GM23338 (cell line): ENCODE measurements around the gene LPXN. TPM values are rescaled to one million over a fixed set of nuclear protein-coding genes. Genes with fewer than 3 reads are reported as not detected.

Experiments used
- ATAC-seq: fragments of 200-7000 bp; cut with Tn5 transposase; 3 replicates; pipeline ENCODE4 v1.9.1; 2020
- DNase-seq: peaks from one replicate; pipeline ENCODE4 v3.0.0-alpha.2; 2015; ENCODE audit warnings: low spot score
- H2AFZ ChIP-seq: fragments of 200-600 bp; sonication (generic); 2 replicates; pipeline ENCODE4 v1.8.0; 2016; ENCODE audit warnings: antibody characterized with exemption, mild to moderate bottlenecking, moderate library complexity
- H3F3A ChIP-seq: fragments of 200-600 bp; sonication (generic); replicated peaks from 2 replicates; pipeline ENCODE4 v1.8.0; 2017; ENCODE audit warnings: antibody characterized with exemption, mixed run types, low read depth
- H3K27ac ChIP-seq: fragments of 200-600 bp; sonication (generic); 2 replicates; pipeline ENCODE4 v1.6.1; 2016; ENCODE audit warnings: low read depth
- H3K27me3 ChIP-seq: fragments of 200-600 bp; sonication (generic); 2 replicates; pipeline ENCODE4 v1.8.0; 2016; ENCODE audit warnings: mild to moderate bottlenecking, mixed run types, moderate library complexity; ENCODE audit not compliant: insufficient read depth
- H3K36me3 ChIP-seq: fragments of 200-600 bp; sonication (generic); 2 replicates; pipeline ENCODE4 v1.8.0; 2016; ENCODE audit warnings: mild to moderate bottlenecking; ENCODE audit not compliant: insufficient read depth
- H3K4me1 ChIP-seq: fragments of 200-600 bp; sonication (generic); 2 replicates; pipeline ENCODE4 v1.8.0; 2016; ENCODE audit warnings: mild to moderate bottlenecking, moderate library complexity; ENCODE audit not compliant: insufficient read depth
- H3K4me2 ChIP-seq: fragments of 200-600 bp; sonication (generic); 2 replicates; pipeline ENCODE4 v1.7.1; 2017; ENCODE audit warnings: mixed run types
- H3K4me3 ChIP-seq: fragments of 200-600 bp; sonication (generic); 2 replicates; pipeline ENCODE4 v1.6.1; 2016; ENCODE audit warnings: mixed run types
- H3K79me2 ChIP-seq: fragments of 200-600 bp; sonication (generic); replicated peaks from 2 replicates; pipeline ENCODE4 v1.8.0; 2017; ENCODE audit warnings: mild to moderate bottlenecking; ENCODE audit not compliant: insufficient read depth
- H3K9me2 ChIP-seq: fragments of 200-600 bp; sonication (generic); 2 replicates; pipeline ENCODE4 v1.8.0; 2017; ENCODE audit not compliant: insufficient read depth
- H4K20me1 ChIP-seq: fragments of 200-600 bp; sonication (generic); replicated peaks from 2 replicates; pipeline ENCODE4 v1.8.0; 2017; ENCODE audit warnings: mild to moderate bottlenecking; ENCODE audit not compliant: insufficient read depth
- H3K27ac Mint-ChIP-seq: 2 replicates; pipeline ENCODE4 v1.8.0; 2020; ENCODE audit warnings: inconsistent platforms, mild to moderate bottlenecking, moderate library complexity, mixed read lengths
- H3K27me3 Mint-ChIP-seq: 3 replicates; pipeline ENCODE4 v1.8.0; 2022; ENCODE audit warnings: low read depth, mild to moderate bottlenecking, moderate library complexity, mixed read lengths, inconsistent platforms; ENCODE audit not compliant: insufficient read depth, poor library complexity
- H3K36me3 Mint-ChIP-seq: 3 replicates; pipeline ENCODE4 v1.8.0; 2021; ENCODE audit warnings: low read depth, mild to moderate bottlenecking, inconsistent platforms, moderate library complexity, mixed read lengths
- H3K4me1 Mint-ChIP-seq: 3 replicates; pipeline ENCODE4 v1.8.0; 2020; ENCODE audit warnings: mild to moderate bottlenecking, inconsistent platforms, mixed read lengths
- H3K4me3 Mint-ChIP-seq: 3 replicates; pipeline ENCODE4 v1.8.0; 2021; ENCODE audit warnings: moderate library complexity, mild to moderate bottlenecking, inconsistent platforms, mixed read lengths
- H3K9me3 Mint-ChIP-seq: 3 replicates; pipeline ENCODE4 v1.8.0; 2020; ENCODE audit warnings: moderate library complexity, mild to moderate bottlenecking, inconsistent platforms, mixed read lengths
- CREB1 ChIP-seq: fragments of 250-450 bp; sonication (Bioruptor Pico); IDR thresholded peaks from 2 replicates; pipeline ENCODE4 v1.5.0; 2020; ENCODE audit warnings: low read depth, mild to moderate bottlenecking, moderate library complexity
- EZH2 ChIP-seq: fragments of 200-600 bp; sonication (generic); IDR thresholded peaks from one replicate; pipeline ENCODE4 v1.8.0; 2017; ENCODE audit warnings: antibody characterized with exemption, mild to moderate bottlenecking, low read depth; ENCODE audit not compliant: unreplicated experiment
- EZH2phosphoT487 ChIP-seq: fragments of 200-600 bp; sonication (generic); IDR thresholded peaks from one replicate; pipeline ENCODE4 v1.8.1; 2018; ENCODE audit warnings: antibody characterized with exemption; ENCODE audit not compliant: unreplicated experiment
- JUNB ChIP-seq: IDR thresholded peaks from one replicate; pipeline ENCODE4 v1.6.1; 2016; ENCODE audit warnings: antibody characterized with exemption; ENCODE audit not compliant: unreplicated experiment
- NANOG ChIP-seq: IDR thresholded peaks from 2 replicates; pipeline ENCODE4 v1.6.1; 2016; ENCODE audit warnings: antibody characterized with exemption, borderline replicate concordance
- POLR2AphosphoS5 ChIP-seq: IDR thresholded peaks from 2 replicates; pipeline ENCODE4 v1.6.1; 2016; ENCODE audit warnings: antibody characterized with exemption, low read depth
- STAT1 ChIP-seq: IDR thresholded peaks from one replicate; pipeline ENCODE4 v1.6.1; 2016; ENCODE audit warnings: antibody characterized with exemption; ENCODE audit not compliant: unreplicated experiment
- ZNF114 ChIP-seq: fragments of 250-450 bp; sonication (Bioruptor Pico); IDR thresholded peaks from 2 replicates; pipeline ENCODE4 v1.5.0; 2020; ENCODE audit warnings: mild to moderate bottlenecking, moderate library complexity
- ZNF331 ChIP-seq: fragments of 250-450 bp; sonication (Bioruptor Pico); IDR thresholded peaks from 2 replicates; pipeline ENCODE4 v1.5.0; 2020; ENCODE audit warnings: low read depth, mild to moderate bottlenecking, moderate library complexity
- polyA plus RNA-seq: library from polyadenylated mRNA; unstranded; fragments of >200 nt; fragmentation: Nextera tagmentation; extraction: Ambion mirVana; gene quantifications from 2 replicates; pipeline ENCODE4 v1.2.1, GENCODE V29; 2016
- total RNA-seq: library from RNA; depleted of rRNA; stranded (reverse); fragments of >200 nt; shearing (Covaris generic); gene quantifications from 2 replicates; pipeline ENCODE4 v1.2.3, GENCODE V29; 2014
- TF ChIP-seq, protein P1 (sequence below): IDR thresholded peaks from one replicate; pipeline ENCODE4 v1.6.1; 2018; ENCODE audit warnings: antibody characterized with exemption; ENCODE audit not compliant: unreplicated experiment
- TF ChIP-seq, protein P2 (sequence below): fragments of 250-450 bp; sonication (Bioruptor Pico); IDR thresholded peaks from 2 replicates; pipeline ENCODE4 v1.5.0; 2020; ENCODE audit warnings: mild to moderate bottlenecking, moderate library complexity
- TF ChIP-seq, protein P3 (sequence below): IDR thresholded peaks from 2 replicates; pipeline ENCODE4 v1.6.1; 2016; ENCODE audit warnings: antibody characterized with exemption
- TF ChIP-seq, protein P4 (sequence below), 2 experiments: fragments of 200-600 bp in 1 of 2; sonication (generic) in 1 of 2; conservative IDR thresholded peaks; 2 replicates each; pipeline versions ENCODE4 v1.5.1 to v1.6.1; 2016 to 2017; ENCODE audit warnings: antibody characterized with exemption in 2 of 2, low read depth in 2 of 2, mild to moderate bottlenecking in 2 of 2, moderate library complexity in 1 of 2

Gene LPXN
- total and polyA plus RNA-seq, 2 experiments from 2014 or later, result 0.56 to 1.3 TPM

DNA sequence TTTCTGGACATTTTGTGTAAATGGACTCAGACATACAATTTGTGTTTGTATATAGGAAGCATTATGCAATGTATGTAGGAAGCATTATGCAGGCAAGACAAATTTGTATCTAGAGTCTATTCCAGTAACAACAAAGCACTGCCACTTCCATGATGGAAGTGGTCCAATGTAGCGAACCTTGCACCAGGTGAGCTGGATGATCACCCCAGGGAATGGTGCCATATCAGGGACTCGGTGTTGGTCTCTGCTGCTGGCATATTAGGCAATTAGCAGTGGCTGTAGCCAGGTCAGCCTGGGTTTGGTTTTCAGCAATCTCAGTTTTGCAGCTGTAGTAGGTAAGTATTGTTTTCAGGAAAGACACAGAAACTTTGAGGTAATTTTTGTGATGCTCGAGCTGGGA lies 16.0 kb upstream of the LPXN start:
- Mint-ChIP-seq H3K4me3 (no peak overlapping the region), H3K9me3 (no peaks in the 10 kb centered on the region), H3K4me1 (peaks cover 16% of the 10 kb centered on the region), H3K27me3 (peaks cover 1% of the 10 kb centered on the region), H3K36me3 (peaks cover 11% of the 10 kb centered on the region; the same call in 1 of the 3 replicates), H3K27ac (no peak overlapping the region)
- Histone ChIP-seq H2AFZ (no peak overlapping the region), H3K4me3 (no peak overlapping the region), H3K9me2 (no peaks in the 10 kb centered on the region), H3K27ac (no peak overlapping the region), H4K20me1 (peaks cover 41% of the 10 kb centered on the region), H3F3A (no peaks in the 10 kb centered on the region), H3K79me2 (peaks cover 99% of the 10 kb centered on the region), H3K36me3 (no peaks in the 10 kb centered on the region), H3K4me1 (no peaks in the 10 kb centered on the region), H3K27me3 (no peaks in the 10 kb centered on the region), H3K4me2 (no peak overlapping the region)
- TF ChIP-seq POLR2AphosphoS5 (no peak), ZNF331 (no peak), NANOG (no peak), EZH2phosphoT487 (no peak), CREB1 (CRISPR knock-in tag) (no peak), ZNF114 (CRISPR knock-in tag) (no peak), EZH2 (no peak), STAT1 (no peak), JUNB (no peak)
- TF ChIP-seq, protein P1, sequence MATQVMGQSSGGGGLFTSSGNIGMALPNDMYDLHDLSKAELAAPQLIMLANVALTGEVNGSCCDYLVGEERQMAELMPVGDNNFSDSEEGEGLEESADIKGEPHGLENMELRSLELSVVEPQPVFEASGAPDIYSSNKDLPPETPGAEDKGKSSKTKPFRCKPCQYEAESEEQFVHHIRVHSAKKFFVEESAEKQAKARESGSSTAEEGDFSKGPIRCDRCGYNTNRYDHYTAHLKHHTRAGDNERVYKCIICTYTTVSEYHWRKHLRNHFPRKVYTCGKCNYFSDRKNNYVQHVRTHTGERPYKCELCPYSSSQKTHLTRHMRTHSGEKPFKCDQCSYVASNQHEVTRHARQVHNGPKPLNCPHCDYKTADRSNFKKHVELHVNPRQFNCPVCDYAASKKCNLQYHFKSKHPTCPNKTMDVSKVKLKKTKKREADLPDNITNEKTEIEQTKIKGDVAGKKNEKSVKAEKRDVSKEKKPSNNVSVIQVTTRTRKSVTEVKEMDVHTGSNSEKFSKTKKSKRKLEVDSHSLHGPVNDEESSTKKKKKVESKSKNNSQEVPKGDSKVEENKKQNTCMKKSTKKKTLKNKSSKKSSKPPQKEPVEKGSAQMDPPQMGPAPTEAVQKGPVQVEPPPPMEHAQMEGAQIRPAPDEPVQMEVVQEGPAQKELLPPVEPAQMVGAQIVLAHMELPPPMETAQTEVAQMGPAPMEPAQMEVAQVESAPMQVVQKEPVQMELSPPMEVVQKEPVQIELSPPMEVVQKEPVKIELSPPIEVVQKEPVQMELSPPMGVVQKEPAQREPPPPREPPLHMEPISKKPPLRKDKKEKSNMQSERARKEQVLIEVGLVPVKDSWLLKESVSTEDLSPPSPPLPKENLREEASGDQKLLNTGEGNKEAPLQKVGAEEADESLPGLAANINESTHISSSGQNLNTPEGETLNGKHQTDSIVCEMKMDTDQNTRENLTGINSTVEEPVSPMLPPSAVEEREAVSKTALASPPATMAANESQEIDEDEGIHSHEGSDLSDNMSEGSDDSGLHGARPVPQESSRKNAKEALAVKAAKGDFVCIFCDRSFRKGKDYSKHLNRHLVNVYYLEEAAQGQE, result no peak
- TF ChIP-seq, protein P2, sequence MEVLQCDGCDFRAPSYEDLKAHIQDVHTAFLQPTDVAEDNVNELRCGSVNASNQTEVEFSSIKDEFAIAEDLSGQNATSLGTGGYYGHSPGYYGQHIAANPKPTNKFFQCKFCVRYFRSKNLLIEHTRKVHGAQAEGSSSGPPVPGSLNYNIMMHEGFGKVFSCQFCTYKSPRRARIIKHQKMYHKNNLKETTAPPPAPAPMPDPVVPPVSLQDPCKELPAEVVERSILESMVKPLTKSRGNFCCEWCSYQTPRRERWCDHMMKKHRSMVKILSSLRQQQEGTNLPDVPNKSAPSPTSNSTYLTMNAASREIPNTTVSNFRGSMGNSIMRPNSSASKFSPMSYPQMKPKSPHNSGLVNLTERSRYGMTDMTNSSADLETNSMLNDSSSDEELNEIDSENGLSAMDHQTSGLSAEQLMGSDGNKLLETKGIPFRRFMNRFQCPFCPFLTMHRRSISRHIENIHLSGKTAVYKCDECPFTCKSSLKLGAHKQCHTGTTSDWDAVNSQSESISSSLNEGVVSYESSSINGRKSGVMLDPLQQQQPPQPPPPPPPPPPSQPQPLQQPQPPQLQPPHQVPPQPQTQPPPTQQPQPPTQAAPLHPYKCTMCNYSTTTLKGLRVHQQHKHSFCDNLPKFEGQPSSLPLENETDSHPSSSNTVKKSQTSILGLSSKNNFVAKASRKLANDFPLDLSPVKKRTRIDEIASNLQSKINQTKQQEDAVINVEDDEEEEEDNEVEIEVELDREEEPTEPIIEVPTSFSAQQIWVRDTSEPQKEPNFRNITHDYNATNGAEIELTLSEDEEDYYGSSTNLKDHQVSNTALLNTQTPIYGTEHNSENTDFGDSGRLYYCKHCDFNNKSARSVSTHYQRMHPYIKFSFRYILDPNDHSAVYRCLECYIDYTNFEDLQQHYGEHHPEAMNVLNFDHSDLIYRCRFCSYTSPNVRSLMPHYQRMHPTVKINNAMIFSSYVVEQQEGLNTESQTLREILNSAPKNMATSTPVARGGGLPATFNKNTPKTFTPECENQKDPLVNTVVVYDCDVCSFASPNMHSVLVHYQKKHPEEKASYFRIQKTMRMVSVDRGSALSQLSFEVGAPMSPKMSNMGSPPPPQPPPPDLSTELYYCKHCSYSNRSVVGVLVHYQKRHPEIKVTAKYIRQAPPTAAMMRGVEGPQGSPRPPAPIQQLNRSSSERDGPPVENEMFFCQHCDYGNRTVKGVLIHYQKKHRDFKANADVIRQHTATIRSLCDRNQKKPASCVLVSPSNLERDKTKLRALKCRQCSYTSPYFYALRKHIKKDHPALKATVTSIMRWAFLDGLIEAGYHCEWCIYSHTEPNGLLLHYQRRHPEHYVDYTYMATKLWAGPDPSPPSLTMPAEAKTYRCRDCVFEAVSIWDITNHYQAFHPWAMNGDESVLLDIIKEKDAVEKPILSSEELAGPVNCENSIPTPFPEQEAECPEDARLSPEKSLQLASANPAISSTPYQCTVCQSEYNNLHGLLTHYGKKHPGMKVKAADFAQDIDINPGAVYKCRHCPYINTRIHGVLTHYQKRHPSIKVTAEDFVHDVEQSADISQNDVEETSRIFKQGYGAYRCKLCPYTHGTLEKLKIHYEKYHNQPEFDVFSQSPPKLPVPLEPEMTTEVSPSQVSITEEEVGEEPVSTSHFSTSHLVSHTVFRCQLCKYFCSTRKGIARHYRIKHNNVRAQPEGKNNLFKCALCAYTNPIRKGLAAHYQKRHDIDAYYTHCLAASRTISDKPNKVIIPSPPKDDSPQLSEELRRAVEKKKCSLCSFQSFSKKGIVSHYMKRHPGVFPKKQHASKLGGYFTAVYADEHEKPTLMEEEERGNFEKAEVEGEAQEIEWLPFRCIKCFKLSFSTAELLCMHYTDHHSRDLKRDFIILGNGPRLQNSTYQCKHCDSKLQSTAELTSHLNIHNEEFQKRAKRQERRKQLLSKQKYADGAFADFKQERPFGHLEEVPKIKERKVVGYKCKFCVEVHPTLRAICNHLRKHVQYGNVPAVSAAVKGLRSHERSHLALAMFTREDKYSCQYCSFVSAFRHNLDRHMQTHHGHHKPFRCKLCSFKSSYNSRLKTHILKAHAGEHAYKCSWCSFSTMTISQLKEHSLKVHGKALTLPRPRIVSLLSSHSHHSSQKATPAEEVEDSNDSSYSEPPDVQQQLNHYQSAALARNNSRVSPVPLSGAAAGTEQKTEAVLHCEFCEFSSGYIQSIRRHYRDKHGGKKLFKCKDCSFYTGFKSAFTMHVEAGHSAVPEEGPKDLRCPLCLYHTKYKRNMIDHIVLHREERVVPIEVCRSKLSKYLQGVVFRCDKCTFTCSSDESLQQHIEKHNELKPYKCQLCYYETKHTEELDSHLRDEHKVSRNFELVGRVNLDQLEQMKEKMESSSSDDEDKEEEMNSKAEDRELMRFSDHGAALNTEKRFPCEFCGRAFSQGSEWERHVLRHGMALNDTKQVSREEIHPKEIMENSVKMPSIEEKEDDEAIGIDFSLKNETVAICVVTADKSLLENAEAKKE, result no peak
- TF ChIP-seq, protein P3, sequence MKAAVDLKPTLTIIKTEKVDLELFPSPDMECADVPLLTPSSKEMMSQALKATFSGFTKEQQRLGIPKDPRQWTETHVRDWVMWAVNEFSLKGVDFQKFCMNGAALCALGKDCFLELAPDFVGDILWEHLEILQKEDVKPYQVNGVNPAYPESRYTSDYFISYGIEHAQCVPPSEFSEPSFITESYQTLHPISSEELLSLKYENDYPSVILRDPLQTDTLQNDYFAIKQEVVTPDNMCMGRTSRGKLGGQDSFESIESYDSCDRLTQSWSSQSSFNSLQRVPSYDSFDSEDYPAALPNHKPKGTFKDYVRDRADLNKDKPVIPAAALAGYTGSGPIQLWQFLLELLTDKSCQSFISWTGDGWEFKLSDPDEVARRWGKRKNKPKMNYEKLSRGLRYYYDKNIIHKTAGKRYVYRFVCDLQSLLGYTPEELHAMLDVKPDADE, result no peak
- TF ChIP-seq, protein P4, sequence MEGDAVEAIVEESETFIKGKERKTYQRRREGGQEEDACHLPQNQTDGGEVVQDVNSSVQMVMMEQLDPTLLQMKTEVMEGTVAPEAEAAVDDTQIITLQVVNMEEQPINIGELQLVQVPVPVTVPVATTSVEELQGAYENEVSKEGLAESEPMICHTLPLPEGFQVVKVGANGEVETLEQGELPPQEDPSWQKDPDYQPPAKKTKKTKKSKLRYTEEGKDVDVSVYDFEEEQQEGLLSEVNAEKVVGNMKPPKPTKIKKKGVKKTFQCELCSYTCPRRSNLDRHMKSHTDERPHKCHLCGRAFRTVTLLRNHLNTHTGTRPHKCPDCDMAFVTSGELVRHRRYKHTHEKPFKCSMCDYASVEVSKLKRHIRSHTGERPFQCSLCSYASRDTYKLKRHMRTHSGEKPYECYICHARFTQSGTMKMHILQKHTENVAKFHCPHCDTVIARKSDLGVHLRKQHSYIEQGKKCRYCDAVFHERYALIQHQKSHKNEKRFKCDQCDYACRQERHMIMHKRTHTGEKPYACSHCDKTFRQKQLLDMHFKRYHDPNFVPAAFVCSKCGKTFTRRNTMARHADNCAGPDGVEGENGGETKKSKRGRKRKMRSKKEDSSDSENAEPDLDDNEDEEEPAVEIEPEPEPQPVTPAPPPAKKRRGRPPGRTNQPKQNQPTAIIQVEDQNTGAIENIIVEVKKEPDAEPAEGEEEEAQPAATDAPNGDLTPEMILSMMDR (conservative IDR thresholded peaks at IDR 0.05; ENCODE audit: low read depth in 2 of 2), result no peak
- ATAC-seq (no peak), DNase-seq (no peak)
